ENCODE data around the gene BBS2.

Gene BBS2

GRCh38 chr16:56477096-56477878 lies 42.5 kb downstream of the BBS2 start:
- DNase-seq (ENCODE audit: low read depth), result no peak

- no peak for DNase-seq (ENCODE audit: low read depth)
Observed at GRCh38 chr16:56475201-56475600, 44.6 kb downstream of the BBS2 start.

GRCh38 chr16:56470666-56471065 lies 49.2 kb downstream of the BBS2 start:
- DNase-seq (ENCODE audit: low read depth), result no peak

GRCh38 chr16:56470232-56470631 lies 49.6 kb downstream of the BBS2 start:
- DNase-seq (ENCODE audit: low read depth), result no peak

- no peak for DNase-seq (ENCODE audit: low read depth)
Observed at GRCh38 chr16:56469748-56470147, 50.1 kb downstream of the BBS2 start.

GRCh38 chr16:56468800-56469199 lies 51.0 kb downstream of the BBS2 start:
- DNase-seq (ENCODE audit: low read depth), result no peak

GRCh38 chr16:56466344-56466743 lies 53.5 kb downstream of the BBS2 start:
- DNase-seq (ENCODE audit: low read depth), result no peak

- DNase-seq (ENCODE audit: low read depth), result no peak
Observed at GRCh38 chr16:56463153-56463552, 56.7 kb downstream of the BBS2 start.

- no peak for DNase-seq (ENCODE audit: low read depth)
Observed at GRCh38 chr16:56462064-56462796, 57.6 kb downstream of the BBS2 start.

GRCh38 chr16:56460101-56460500 lies 59.7 kb downstream of the BBS2 start:
- DNase-seq (ENCODE audit: low read depth), result no peak

GRCh38 chr16:56457927-56458470 lies 61.8 kb downstream of the BBS2 start:
- DNase-seq (ENCODE audit: low read depth), result no peak

- DNase-seq (ENCODE audit: low read depth), result no peak
Observed at GRCh38 chr16:56451753-56452689, 67.8 kb downstream of the BBS2 start.

- DNase-seq (ENCODE audit: low read depth), result peak; percentile 84
Observed at GRCh38 chr16:56450986-56451752, 68.7 kb downstream of the BBS2 start, which contains the start of the genes NUDT21 and OGFOD1. Gene NUDT21 (minus strand): TSS chr16:56451332. CDS start chr16:56451202, 130 bp downstream. Gene OGFOD1 (plus strand): TSS chr16:56451554. CDS start chr16:56451613, 59 bp downstream.

- DNase-seq (ENCODE audit: low read depth), result no peak
Observed at GRCh38 chr16:56450275-56450985, 69.4 kb downstream of the BBS2 start.

GRCh38 chr16:56448005-56448404 lies 71.8 kb downstream of the BBS2 start:
- no peak for DNase-seq (ENCODE audit: low read depth)

- no peak for DNase-seq (ENCODE audit: low read depth)
Observed at GRCh38 chr16:56447286-56447685, 72.5 kb downstream of the BBS2 start.

GRCh38 chr16:56438038-56438437 lies 81.8 kb downstream of the BBS2 start:
- no peak for DNase-seq (ENCODE audit: low read depth)

- no peak for DNase-seq (ENCODE audit: low read depth)
Observed at GRCh38 chr16:56436258-56436657, 83.6 kb downstream of the BBS2 start.

All from activated T-cell treated with anti-CD3 and anti-CD28 coated beads for 48 hours (primary cell).